H1 (cell line): ENCODE data around the gene ILK.

Source experiments
- CBX5 ChIP-seq: fragments of 300-800, 300-1000 bp; sonication (generic); IDR thresholded peaks from 2 replicates; pipeline ENCODE4 v1.7.1; 2016; ENCODE audit warnings: antibody characterized with exemption, low read length, low read depth
- CHD2 ChIP-seq: IDR thresholded peaks from 2 replicates; pipeline ENCODE4 v1.6.1; 2012; ENCODE audit warnings: low read length, improper control_type of control experiment
- EP300 ChIP-seq, 2 experiments: IDR thresholded peaks; 1 replicate in 1 of 2; 2 replicates in 1 of 2; pipeline ENCODE4 v1.6.1; 2011 to 2012; ENCODE audit warnings: low read depth in 2 of 2, low read length in 2 of 2, mild to moderate bottlenecking in 2 of 2, borderline replicate concordance in 1 of 2, inconsistent platforms in 1 of 2, moderate library complexity in 1 of 2
- SIN3A ChIP-seq, 2 experiments: IDR thresholded peaks in 1 of 2; conservative IDR thresholded peaks in 1 of 2; 2 replicates each; pipeline ENCODE4 v1.6.1; 2011 to 2012; ENCODE audit warnings: low read length in 2 of 2, improper control_type of control experiment in 1 of 2, low read depth in 1 of 2, mild to moderate bottlenecking in 1 of 2
- TF ChIP-seq, protein P1 (sequence below), 3 experiments: IDR thresholded peaks; 1 replicate in 2 of 3; 2 replicates in 1 of 3; pipeline versions ENCODE4 v1.5.1 to v1.6.1; 2011; ENCODE audit warnings: low read length in 3 of 3, mild to moderate bottlenecking in 3 of 3, inconsistent platforms in 2 of 3, low read depth in 1 of 3, moderate library complexity in 1 of 3; ENCODE audit not compliant: insufficient read depth in 1 of 3; ENCODE audit errors: control extremely low read depth in 1 of 3
- TF ChIP-seq, protein P2 (sequence below): IDR thresholded peaks from 2 replicates; pipeline ENCODE4 v1.6.1; 2012; ENCODE audit warnings: low read length, inconsistent platforms

DNA sequence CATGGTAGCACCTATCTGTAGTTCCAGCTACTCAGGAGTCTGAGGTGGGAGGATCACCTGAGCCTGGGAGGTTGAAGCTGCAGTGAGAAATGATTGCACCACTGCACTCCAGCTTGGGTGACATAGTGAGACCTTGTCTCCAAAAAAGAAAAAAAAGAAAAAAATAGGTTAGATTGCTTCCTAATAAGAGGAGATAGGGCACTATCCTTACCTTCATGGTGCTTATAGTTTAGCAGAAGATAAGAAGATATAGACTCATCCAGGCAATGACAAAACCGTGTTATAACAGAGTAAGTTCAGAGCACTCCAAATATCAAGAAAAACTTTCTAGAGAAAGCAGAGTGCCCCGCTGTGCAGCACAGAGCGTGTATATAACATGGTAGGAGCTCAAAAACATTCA lies 42.3 kb upstream of the ILK start:
- TF ChIP-seq, protein P1, sequence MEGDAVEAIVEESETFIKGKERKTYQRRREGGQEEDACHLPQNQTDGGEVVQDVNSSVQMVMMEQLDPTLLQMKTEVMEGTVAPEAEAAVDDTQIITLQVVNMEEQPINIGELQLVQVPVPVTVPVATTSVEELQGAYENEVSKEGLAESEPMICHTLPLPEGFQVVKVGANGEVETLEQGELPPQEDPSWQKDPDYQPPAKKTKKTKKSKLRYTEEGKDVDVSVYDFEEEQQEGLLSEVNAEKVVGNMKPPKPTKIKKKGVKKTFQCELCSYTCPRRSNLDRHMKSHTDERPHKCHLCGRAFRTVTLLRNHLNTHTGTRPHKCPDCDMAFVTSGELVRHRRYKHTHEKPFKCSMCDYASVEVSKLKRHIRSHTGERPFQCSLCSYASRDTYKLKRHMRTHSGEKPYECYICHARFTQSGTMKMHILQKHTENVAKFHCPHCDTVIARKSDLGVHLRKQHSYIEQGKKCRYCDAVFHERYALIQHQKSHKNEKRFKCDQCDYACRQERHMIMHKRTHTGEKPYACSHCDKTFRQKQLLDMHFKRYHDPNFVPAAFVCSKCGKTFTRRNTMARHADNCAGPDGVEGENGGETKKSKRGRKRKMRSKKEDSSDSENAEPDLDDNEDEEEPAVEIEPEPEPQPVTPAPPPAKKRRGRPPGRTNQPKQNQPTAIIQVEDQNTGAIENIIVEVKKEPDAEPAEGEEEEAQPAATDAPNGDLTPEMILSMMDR (IDR thresholded peaks at IDR 0.05; ENCODE audit: control extremely low read depth in 1 of 3, insufficient read depth in 1 of 3, low read depth in 1 of 3, low read length in 3 of 3) = no peak
- TF ChIP-seq, protein P2, sequence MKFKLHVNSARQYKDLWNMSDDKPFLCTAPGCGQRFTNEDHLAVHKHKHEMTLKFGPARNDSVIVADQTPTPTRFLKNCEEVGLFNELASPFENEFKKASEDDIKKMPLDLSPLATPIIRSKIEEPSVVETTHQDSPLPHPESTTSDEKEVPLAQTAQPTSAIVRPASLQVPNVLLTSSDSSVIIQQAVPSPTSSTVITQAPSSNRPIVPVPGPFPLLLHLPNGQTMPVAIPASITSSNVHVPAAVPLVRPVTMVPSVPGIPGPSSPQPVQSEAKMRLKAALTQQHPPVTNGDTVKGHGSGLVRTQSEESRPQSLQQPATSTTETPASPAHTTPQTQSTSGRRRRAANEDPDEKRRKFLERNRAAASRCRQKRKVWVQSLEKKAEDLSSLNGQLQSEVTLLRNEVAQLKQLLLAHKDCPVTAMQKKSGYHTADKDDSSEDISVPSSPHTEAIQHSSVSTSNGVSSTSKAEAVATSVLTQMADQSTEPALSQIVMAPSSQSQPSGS = no peak
- no peak for TF ChIP-seq EP300 (IDR thresholded peaks at IDR 0.05; ENCODE audit: borderline replicate concordance in 1 of 2, low read depth in 2 of 2, low read length in 2 of 2)
- TF ChIP-seq CHD2 = no peak
- TF ChIP-seq SIN3A (conservative IDR thresholded peaks at IDR 0.05 in 1 of 2, IDR thresholded peaks at IDR 0.05 in 1 of 2; ENCODE audit: low read depth in 1 of 2, low read length in 2 of 2) = no peak
- no peak for TF ChIP-seq CBX5
